Psoas muscle (tissue), 8 donors: ENCODE measurements around the gene MRPL42. TPM values are rescaled to one million over a fixed set of nuclear protein-coding genes. Genes with fewer than 3 reads are reported as not detected.
A peak's percentile ranks its signal among the peaks of the same experiment; 100 is the strongest.

ENCODE experiments used
- ATAC-seq, 4 donors: fragments of 200-7000 bp; cut with Tn5 transposase; one replicate each; pipeline ENCODE4 v1.9.1; 2020; ENCODE audit warnings: moderate library complexity in 3 of 4, mild to moderate bottlenecking in 2 of 4
- DNase-seq, 2 donors: peaks; one replicate each; pipeline ENCODE4 v3.0.0-alpha.2; 2020
- H3K27ac ChIP-seq: fragments of 200-600 bp; one replicate; pipeline ENCODE4 v1.8.0; 2022
- H3K27me3 ChIP-seq, 3 donors: fragments of 200-600 bp in 1 of 3; one replicate each; pipeline versions ENCODE4 v1.6.1 to v1.8.0; 2013 to 2022; ENCODE audit warnings: low read length in 2 of 3, mild to moderate bottlenecking in 2 of 3, moderate library complexity in 1 of 3; ENCODE audit not compliant: insufficient read depth in 3 of 3
- H3K36me3 ChIP-seq, 2 donors: fragments of 200-600 bp in 1 of 2; one replicate each; pipeline versions ENCODE4 v1.6.1 to v1.8.0; 2013 to 2022; ENCODE audit warnings: low read depth in 1 of 2, mild to moderate bottlenecking in 1 of 2, moderate library complexity in 1 of 2; ENCODE audit not compliant: insufficient read depth in 1 of 2
- H3K4me1 ChIP-seq: fragments of 200-600 bp; one replicate; pipeline ENCODE4 v1.8.0; 2022
- H3K4me3 ChIP-seq: fragments of 200-600 bp; one replicate; pipeline ENCODE4 v1.8.0; 2022; ENCODE audit warnings: mild to moderate bottlenecking
- H3K9me3 ChIP-seq: fragments of 200-600 bp; one replicate; pipeline ENCODE4 v1.8.0; 2022
- WGBS, 3 donors: extraction: QIAGEN DNeasy Blood & Tissue Kit; methylation state at CpG; one replicate each; pipeline versions ENCODE4 v1.1.6 to v1.1.7; 2013; 5-methylcytosine and 5-hydroxymethylcytosine counted together
- intact Hi-C, 2 donors: fragments of 100-400 bp; cut with DNase I; formaldehyde crosslinking; loops; one replicate each; pipeline versions ENCODE4 v1.11.0 to v1.14.2; 2022
- polyA plus RNA-seq, 3 donors: library from polyadenylated mRNA; stranded (reverse); fragments of 200-250 nt; gene quantifications; one replicate each; pipeline ENCODE4 v1.2.3, GENCODE V29; 2013
- total RNA-seq, 4 donors: library from RNA; stranded (reverse); fragmentation: NEBNext Ultra II Directional in 2 of 4; extraction: Animal tissue kit (Norgen Biotek cat#: 25700) in 2 of 4; gene quantifications; one replicate each; pipeline versions ENCODE4 v1.2.1 to v1.2.4, GENCODE V29; 2021 to 2023
- TF ChIP-seq, protein P1 (sequence below): fragments of 200-600 bp; IDR thresholded peaks from one replicate; pipeline ENCODE4 v1.8.0; 2022; ENCODE audit warnings: antibody characterized with exemption
- donor health status: healthy with polysubstance abuse.
- donor health status: DM: no; HTN: no; CAD: no; lungs with moderate emphysema.
- donor health status: Bipolar disorder and iron deficiency.
- donor health status: healthy.
- donor health status: DM: yes; HTN: yes; CAD: no.
- donor health status: DM: no; HTN: no; CAD: no.
- donor health status: DM: no; HTN: no; CAD: no.
- donor health status: DM: yes; HTN: yes; CAD: no.

Gene MRPL42
- total and polyA plus RNA-seq, 7 donors, result 22.7 to 48.3 (median 27.5) TPM

DNA sequence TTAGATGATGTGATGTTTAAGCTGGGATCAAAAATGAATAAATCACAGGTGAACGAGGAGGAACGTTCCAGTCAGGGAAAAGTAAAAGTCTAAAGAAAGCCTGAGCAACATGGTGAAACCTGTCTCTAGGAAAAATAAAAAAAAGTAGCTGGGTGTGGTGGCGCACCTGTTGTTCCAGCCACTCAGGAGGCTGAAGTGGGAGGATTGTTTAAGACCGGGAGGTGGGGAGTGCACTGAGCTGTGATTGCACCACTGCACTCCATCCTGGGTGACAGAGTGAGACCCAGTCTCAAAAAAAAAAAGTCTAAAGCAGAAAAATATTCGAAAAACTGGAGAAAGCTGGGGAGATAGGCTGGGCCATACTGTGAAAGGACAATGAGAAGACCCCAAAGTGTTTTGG lies 66.0 kb downstream of the MRPL42 start:
- Histone ChIP-seq H3K27me3 (no peaks in the 10 kb centered on the region), H3K9me3 (no peaks in the 10 kb centered on the region), H3K27ac (no peak overlapping the region), H3K4me1 (peaks cover 13% of the 10 kb centered on the region), H3K4me3 (no peak overlapping the region), H3K36me3 (no peaks in the 10 kb centered on the region)
- WGBS, 3 donors, result 86 to 94% (median 87%) methylated on average over 5 of the region's 5 CpGs
- no peak for DNase-seq
- TF ChIP-seq, protein P1, sequence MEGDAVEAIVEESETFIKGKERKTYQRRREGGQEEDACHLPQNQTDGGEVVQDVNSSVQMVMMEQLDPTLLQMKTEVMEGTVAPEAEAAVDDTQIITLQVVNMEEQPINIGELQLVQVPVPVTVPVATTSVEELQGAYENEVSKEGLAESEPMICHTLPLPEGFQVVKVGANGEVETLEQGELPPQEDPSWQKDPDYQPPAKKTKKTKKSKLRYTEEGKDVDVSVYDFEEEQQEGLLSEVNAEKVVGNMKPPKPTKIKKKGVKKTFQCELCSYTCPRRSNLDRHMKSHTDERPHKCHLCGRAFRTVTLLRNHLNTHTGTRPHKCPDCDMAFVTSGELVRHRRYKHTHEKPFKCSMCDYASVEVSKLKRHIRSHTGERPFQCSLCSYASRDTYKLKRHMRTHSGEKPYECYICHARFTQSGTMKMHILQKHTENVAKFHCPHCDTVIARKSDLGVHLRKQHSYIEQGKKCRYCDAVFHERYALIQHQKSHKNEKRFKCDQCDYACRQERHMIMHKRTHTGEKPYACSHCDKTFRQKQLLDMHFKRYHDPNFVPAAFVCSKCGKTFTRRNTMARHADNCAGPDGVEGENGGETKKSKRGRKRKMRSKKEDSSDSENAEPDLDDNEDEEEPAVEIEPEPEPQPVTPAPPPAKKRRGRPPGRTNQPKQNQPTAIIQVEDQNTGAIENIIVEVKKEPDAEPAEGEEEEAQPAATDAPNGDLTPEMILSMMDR, result no peak
- intact Hi-C loops, result no loop called here
- no peak for ATAC-seq

DNA sequence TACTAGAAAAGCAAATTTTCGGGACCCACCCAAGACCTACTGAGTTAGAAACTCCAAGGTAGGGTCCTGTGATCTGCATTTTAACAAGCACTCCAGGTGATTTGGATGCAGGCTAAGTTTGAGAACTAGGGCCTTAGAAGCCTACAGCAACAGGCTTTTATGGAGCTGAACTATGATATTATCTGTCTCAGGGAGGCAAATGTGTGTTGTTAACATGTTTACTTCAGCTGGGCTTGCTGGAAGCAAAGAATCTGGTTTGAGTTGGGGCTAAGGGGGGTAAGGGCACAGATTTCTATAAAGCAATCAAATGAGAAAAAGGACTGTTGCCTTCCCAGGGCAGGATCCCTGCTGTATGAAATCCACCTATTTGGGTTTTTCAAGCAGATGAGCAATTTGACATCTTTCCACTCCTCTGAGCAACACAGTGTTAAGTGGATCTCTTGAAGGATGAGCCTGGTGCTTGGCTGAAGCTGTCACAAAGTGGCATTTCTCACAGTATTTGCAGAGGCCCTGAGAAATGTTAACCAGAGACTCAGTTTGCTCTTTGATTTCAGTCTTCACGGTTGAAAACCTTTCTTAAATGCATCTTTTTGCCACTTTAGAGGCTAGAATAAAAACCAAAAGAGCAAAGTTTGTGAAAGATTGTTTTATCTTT lies 68.9 kb downstream of the MRPL42 start:
- Histone ChIP-seq H3K36me3 (no peaks in the 10 kb centered on the region), H3K4me1 (peaks cover 13% of the 10 kb centered on the region), H3K27me3 (no peaks in the 10 kb centered on the region), H3K4me3 (no peak overlapping the region), H3K9me3 (no peaks in the 10 kb centered on the region), H3K27ac (peak overlapping the region; percentile 60)
- intact Hi-C loops, result no loop called here
- DNase-seq (no peak), ATAC-seq (peak in 1 of 4 donors; percentile 33)
- WGBS, 3 donors, result 58 to 83% (median 64%) methylated on average over 2 of the region's 2 CpGs
- TF ChIP-seq, protein P1, result no peak

DNA sequence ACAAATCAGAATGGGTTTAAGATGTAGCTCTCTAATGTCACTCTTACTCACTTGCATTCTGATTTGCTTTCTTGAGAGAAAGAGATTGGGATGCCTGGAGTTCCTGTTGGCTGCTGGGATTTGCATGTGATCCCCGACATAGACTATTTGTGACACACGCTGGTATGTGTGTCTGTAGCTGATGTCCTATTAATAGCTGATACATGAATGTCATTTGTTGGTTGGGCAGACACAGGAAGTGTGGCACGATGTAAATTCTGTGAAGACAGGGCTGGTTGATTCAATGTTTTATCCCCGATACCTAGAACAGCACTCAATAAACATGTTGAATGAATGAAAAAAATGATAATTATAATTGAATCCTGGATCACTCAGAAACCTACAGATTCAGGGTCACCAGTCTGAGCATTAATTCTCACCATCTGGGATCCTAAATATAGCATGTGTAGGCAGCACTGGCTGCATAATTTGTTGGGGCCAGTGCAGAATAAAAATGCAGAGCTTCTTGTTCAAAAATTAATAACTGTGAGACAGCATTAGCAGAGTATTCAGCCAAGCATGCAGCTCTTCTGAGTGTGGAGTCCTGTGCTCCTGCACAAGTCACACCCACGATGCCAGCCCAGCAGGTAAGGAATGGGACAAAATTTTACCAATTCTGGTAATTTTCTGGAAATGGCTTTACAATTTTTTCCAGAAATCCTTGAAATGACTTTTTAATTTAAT lies 69.6 kb downstream of the MRPL42 start:
- DNase-seq (no peak), ATAC-seq (peak; percentile 88 to 94 (median 92))
- no peaks in the 10 kb centered on the region for H3K27me3 ChIP-seq
- 19 to 28% (median 22%) methylated on average over 5 of the region's 5 CpGs for WGBS, 3 donors
- peaks cover 13% of the 10 kb centered on the region for H3K4me1 ChIP-seq
- H3K4me3 ChIP-seq, result no peak overlapping the region
- peak overlapping the region; percentile 60 for H3K27ac ChIP-seq
- H3K9me3 ChIP-seq, result no peaks in the 10 kb centered on the region
- intact Hi-C loops, result no loop called here
- TF ChIP-seq, protein P1, result no peak
- H3K36me3 ChIP-seq, result no peaks in the 10 kb centered on the region

DNA sequence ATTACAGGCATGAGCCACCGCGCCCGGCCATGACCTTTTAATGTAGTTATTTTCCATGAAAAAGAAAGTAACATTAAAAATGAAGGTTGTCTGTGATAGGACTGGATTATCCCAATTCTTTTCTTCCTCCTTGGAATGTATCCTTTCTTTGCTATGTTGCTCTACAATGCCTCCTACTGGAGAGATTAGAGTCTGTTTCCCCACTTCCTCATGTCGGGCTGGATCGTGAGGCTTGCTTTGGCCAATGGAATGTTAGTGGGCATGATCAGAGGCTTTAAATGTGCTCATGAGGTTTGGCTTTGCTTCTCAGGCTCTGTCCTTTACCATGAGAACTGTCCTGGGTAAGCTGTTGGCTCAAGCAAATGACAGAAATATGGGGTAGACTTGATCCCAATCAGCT lies 70.5 kb downstream of the MRPL42 start:
- no peak overlapping the region for H3K4me3 ChIP-seq
- H3K27me3 ChIP-seq, result no peaks in the 10 kb centered on the region
- no peak overlapping the region for H3K27ac ChIP-seq
- ATAC-seq (no peak), DNase-seq (no peak)
- peaks cover 13% of the 10 kb centered on the region for H3K4me1 ChIP-seq
- H3K36me3 ChIP-seq, result no peaks in the 10 kb centered on the region
- 82 to 87% (median 87%) methylated on average over 5 of the region's 5 CpGs for WGBS, 3 donors
- H3K9me3 ChIP-seq, result no peaks in the 10 kb centered on the region
- intact Hi-C loops, result no loop called here
- TF ChIP-seq, protein P1, result no peak
